Measurements from ENCODE around the gene PTPRT. TPM values are rescaled to one million over a fixed set of nuclear protein-coding genes. Genes with fewer than 3 reads are reported as not detected.

The PTPRT gene
- total and polyA plus RNA-seq, 4 donors: 0.14 to 2.8 (median 0.40) TPM

DNA sequence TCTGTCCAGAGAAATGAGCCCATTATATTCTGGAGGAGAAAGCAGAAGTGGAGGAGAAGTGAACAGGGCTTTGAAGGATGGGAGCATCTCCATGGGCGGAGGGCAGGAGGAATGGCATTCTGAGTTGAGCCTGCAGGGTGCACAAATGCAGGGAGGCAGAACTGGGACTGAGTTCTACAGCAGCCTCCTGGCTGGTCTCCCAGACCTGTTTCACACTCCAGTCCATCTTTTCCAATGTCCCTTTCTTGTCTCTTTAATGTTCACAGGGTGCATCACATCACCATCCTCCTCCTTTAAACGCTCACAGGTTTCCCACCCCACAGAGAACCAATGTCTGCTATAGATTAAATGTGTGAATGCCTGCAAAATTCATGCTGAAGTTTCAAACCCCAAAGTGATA, 302.9 kb downstream of the PTPRT start:
- no peaks in the 10 kb centered on the region for H3K36me3 ChIP-seq (ENCODE audit: control insufficient read depth in 4 of 4, insufficient read depth in 3 of 4, low read depth in 1 of 4, low read length in 3 of 4)
- TF ChIP-seq TAF1 (conservative IDR thresholded peaks at IDR 0.05) (no peak), RAD21 (IDR thresholded peaks at IDR 0.05) (no peak), RXRA (IDR thresholded peaks at IDR 0.05) (no peak), JUND (IDR thresholded peaks at IDR 0.05) (no peak)
- TF ChIP-seq, protein P1, sequence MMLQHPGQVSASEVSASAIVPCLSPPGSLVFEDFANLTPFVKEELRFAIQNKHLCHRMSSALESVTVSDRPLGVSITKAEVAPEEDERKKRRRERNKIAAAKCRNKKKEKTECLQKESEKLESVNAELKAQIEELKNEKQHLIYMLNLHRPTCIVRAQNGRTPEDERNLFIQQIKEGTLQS (IDR thresholded peaks at IDR 0.05): no peak
- no peak overlapping the region for H3K4me3 ChIP-seq (ENCODE audit: low read depth in 1 of 3, low read length in 3 of 3)
- H3K27me3 ChIP-seq (ENCODE audit: control insufficient read depth in 4 of 4, insufficient read depth in 4 of 4, low read length in 3 of 4): no peaks in the 10 kb centered on the region
- no peak for DNase-seq (ENCODE audit: low spot score)
- H3K4me1 ChIP-seq (ENCODE audit: control insufficient read depth in 4 of 4, insufficient read depth in 4 of 4, low read length in 3 of 4): no peaks in the 10 kb centered on the region
- no peaks in the 10 kb centered on the region for H3K9me3 ChIP-seq (ENCODE audit: control insufficient read depth in 4 of 4, low read length in 3 of 4)
- H3K27ac ChIP-seq (ENCODE audit: low read depth in 1 of 2, low read length in 2 of 2): no peak overlapping the region
- no peak overlapping the region for H3K9ac ChIP-seq (ENCODE audit: low read depth in 1 of 2, low read length in 2 of 2)
- WGBS: 78% methylated on average over 2 of the region's 2 CpGs

DNA sequence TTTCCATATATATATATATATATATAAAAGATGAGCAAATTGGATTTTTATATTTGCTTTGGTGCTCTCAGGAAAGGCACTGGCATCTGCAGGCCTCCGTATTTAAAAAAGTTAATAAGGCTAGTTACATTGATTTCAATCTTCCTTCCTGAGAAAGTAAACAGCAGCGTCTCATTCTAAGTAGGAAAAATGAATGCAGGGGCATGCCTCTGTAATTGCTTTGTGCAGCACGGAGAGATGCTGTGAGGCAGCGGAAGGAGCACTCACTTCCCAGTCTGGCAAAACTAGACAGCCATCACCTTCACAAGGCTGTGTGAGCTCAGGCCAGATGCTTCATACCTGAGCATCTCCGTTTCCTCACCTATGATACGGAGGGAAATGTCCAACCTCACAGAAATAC, 303.7 kb downstream of the PTPRT start:
- no peak overlapping the region for H3K9ac ChIP-seq (ENCODE audit: low read depth in 1 of 2, low read length in 2 of 2)

More for the DNA sequence above, 303.7 kb downstream of the PTPRT start:
- TF ChIP-seq, protein P2, sequence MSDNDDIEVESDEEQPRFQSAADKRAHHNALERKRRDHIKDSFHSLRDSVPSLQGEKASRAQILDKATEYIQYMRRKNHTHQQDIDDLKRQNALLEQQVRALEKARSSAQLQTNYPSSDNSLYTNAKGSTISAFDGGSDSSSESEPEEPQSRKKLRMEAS (IDR thresholded peaks at IDR 0.05): no peak
- TF ChIP-seq, protein P3, sequence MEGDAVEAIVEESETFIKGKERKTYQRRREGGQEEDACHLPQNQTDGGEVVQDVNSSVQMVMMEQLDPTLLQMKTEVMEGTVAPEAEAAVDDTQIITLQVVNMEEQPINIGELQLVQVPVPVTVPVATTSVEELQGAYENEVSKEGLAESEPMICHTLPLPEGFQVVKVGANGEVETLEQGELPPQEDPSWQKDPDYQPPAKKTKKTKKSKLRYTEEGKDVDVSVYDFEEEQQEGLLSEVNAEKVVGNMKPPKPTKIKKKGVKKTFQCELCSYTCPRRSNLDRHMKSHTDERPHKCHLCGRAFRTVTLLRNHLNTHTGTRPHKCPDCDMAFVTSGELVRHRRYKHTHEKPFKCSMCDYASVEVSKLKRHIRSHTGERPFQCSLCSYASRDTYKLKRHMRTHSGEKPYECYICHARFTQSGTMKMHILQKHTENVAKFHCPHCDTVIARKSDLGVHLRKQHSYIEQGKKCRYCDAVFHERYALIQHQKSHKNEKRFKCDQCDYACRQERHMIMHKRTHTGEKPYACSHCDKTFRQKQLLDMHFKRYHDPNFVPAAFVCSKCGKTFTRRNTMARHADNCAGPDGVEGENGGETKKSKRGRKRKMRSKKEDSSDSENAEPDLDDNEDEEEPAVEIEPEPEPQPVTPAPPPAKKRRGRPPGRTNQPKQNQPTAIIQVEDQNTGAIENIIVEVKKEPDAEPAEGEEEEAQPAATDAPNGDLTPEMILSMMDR (IDR thresholded peaks at IDR 0.05; ENCODE audit: low read depth, low read length, missing input control): no peak
- TF ChIP-seq YY1 (IDR thresholded peaks at IDR 0.05): no peak
- no peak for TF ChIP-seq TAF1 (conservative IDR thresholded peaks at IDR 0.05)
- no peak for TF ChIP-seq RAD21 (IDR thresholded peaks at IDR 0.05)
- TF ChIP-seq GABPA (IDR thresholded peaks at IDR 0.05 in 1 of 2, conservative IDR thresholded peaks at IDR 0.05 in 1 of 2): no peak
- no peak for TF ChIP-seq NR2F2 (IDR thresholded peaks at IDR 0.05)
- TF ChIP-seq FOXA1 (IDR thresholded peaks at IDR 0.05): no peak
- TF ChIP-seq HNF4G (IDR thresholded peaks at IDR 0.05): no peak
- TF ChIP-seq, protein P1 (IDR thresholded peaks at IDR 0.05): no peak
- TF ChIP-seq JUND (IDR thresholded peaks at IDR 0.05): no peak
- TF ChIP-seq, protein P4, sequence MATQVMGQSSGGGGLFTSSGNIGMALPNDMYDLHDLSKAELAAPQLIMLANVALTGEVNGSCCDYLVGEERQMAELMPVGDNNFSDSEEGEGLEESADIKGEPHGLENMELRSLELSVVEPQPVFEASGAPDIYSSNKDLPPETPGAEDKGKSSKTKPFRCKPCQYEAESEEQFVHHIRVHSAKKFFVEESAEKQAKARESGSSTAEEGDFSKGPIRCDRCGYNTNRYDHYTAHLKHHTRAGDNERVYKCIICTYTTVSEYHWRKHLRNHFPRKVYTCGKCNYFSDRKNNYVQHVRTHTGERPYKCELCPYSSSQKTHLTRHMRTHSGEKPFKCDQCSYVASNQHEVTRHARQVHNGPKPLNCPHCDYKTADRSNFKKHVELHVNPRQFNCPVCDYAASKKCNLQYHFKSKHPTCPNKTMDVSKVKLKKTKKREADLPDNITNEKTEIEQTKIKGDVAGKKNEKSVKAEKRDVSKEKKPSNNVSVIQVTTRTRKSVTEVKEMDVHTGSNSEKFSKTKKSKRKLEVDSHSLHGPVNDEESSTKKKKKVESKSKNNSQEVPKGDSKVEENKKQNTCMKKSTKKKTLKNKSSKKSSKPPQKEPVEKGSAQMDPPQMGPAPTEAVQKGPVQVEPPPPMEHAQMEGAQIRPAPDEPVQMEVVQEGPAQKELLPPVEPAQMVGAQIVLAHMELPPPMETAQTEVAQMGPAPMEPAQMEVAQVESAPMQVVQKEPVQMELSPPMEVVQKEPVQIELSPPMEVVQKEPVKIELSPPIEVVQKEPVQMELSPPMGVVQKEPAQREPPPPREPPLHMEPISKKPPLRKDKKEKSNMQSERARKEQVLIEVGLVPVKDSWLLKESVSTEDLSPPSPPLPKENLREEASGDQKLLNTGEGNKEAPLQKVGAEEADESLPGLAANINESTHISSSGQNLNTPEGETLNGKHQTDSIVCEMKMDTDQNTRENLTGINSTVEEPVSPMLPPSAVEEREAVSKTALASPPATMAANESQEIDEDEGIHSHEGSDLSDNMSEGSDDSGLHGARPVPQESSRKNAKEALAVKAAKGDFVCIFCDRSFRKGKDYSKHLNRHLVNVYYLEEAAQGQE (IDR thresholded peaks at IDR 0.05): no peak
- no peak for TF ChIP-seq FOXA2 (IDR thresholded peaks at IDR 0.05)
- TF ChIP-seq EGR1 (IDR thresholded peaks at IDR 0.05; ENCODE audit: low read depth in 2 of 2): no peak
- TF ChIP-seq RXRA (IDR thresholded peaks at IDR 0.05): no peak
- TF ChIP-seq HNF4A (conservative IDR thresholded peaks at IDR 0.05): no peak
- no peak for TF ChIP-seq SP1 (IDR thresholded peaks at IDR 0.05)
- TF ChIP-seq, protein P5, sequence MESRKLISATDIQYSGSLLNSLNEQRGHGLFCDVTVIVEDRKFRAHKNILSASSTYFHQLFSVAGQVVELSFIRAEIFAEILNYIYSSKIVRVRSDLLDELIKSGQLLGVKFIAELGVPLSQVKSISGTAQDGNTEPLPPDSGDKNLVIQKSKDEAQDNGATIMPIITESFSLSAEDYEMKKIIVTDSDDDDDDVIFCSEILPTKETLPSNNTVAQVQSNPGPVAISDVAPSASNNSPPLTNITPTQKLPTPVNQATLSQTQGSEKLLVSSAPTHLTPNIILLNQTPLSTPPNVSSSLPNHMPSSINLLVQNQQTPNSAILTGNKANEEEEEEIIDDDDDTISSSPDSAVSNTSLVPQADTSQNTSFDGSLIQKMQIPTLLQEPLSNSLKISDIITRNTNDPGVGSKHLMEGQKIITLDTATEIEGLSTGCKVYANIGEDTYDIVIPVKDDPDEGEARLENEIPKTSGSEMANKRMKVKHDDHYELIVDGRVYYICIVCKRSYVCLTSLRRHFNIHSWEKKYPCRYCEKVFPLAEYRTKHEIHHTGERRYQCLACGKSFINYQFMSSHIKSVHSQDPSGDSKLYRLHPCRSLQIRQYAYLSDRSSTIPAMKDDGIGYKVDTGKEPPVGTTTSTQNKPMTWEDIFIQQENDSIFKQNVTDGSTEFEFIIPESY (IDR thresholded peaks at IDR 0.05): no peak
- H3K27ac ChIP-seq (ENCODE audit: low read depth in 1 of 2, low read length in 2 of 2): no peak overlapping the region
- H3K9me3 ChIP-seq (ENCODE audit: control insufficient read depth in 4 of 4, low read length in 3 of 4): no peaks in the 10 kb centered on the region
- H3K4me1 ChIP-seq (ENCODE audit: control insufficient read depth in 4 of 4, insufficient read depth in 4 of 4, low read length in 3 of 4): no peaks in the 10 kb centered on the region
- no peak overlapping the region for H3K4me3 ChIP-seq (ENCODE audit: low read depth in 1 of 3, low read length in 3 of 3)
- no peak for DNase-seq (ENCODE audit: low spot score)
- 82% methylated on average over 6 of the region's 6 CpGs for WGBS
- no peaks in the 10 kb centered on the region for H3K36me3 ChIP-seq (ENCODE audit: control insufficient read depth in 4 of 4, insufficient read depth in 3 of 4, low read depth in 1 of 4, low read length in 3 of 4)
- H3K27me3 ChIP-seq (ENCODE audit: control insufficient read depth in 4 of 4, insufficient read depth in 4 of 4, low read length in 3 of 4): no peaks in the 10 kb centered on the region

All from liver (tissue), 9 donors.